Measurements from ENCODE around the gene CMTM5. TPM values are rescaled to one million over a fixed set of nuclear protein-coding genes. Genes with fewer than 3 reads are reported as not detected.
"Not testable (repeated sequence)": the region's sequence is repeated elsewhere in the genome, so short reads cannot be mapped to it uniquely, and the experiment has no call there.

CMTM5 gene
- total RNA-seq, 2 donors from 2014 or later = 0.40 to 1.4 TPM

- Mint-ChIP-seq H3K36me3 (ENCODE audit: low read depth) (no peaks in the 10 kb centered on the region), H3K4me3 (no peak overlapping the region), H3K9me3 (no peaks in the 10 kb centered on the region), H3K27me3 (ENCODE audit: insufficient read depth) (peaks cover 38% of the 10 kb centered on the region), H3K4me1 (no peaks in the 10 kb centered on the region), H3K27ac (no peak overlapping the region)
- peaks cover 5% of the 10 kb centered on the region for H3K27me3 ChIP-seq (ENCODE audit: control insufficient read depth, insufficient read depth, low read length, poor library complexity, severe bottlenecking)
- no peak for TF ChIP-seq CTCF (conservative IDR thresholded peaks at IDR 0.05)
- no peak for DNase-seq
- WGBS, 2 experiments (ENCODE audit: insufficient coverage in 1 of 2, insufficient read length in 1 of 2) = 78 to 88% methylated on average over 2 to 4 of the region's 4 CpGs
- H3K9me3 ChIP-seq (ENCODE audit: control insufficient read depth, low read length) = no peaks in the 10 kb centered on the region
- H3K4me1 ChIP-seq (ENCODE audit: control insufficient read depth, insufficient read depth, low read length) = no peaks in the 10 kb centered on the region
- H3K27ac ChIP-seq (ENCODE audit: low read depth, low read length) = no peak overlapping the region
- no peak overlapping the region for H3K9ac ChIP-seq (ENCODE audit: extremely low read depth, low read length, poor library complexity, severe bottlenecking)
- no peak overlapping the region for H3K4me3 ChIP-seq (ENCODE audit: low read length)
- H3K36me3 ChIP-seq (ENCODE audit: control insufficient read depth, insufficient read depth, low read length) = no peaks in the 10 kb centered on the region
Observed at GRCh38 chr14:23398348-23398747, 21.5 kb downstream of the CMTM5 start.

- Histone ChIP-seq H3K9me3 (ENCODE audit: control insufficient read depth, low read length) (no peaks in the 10 kb centered on the region), H3K4me3 (ENCODE audit: low read length) (no peak overlapping the region), H3K27ac (ENCODE audit: low read depth, low read length) (no peak overlapping the region), H3K27me3 (ENCODE audit: control insufficient read depth, insufficient read depth, low read length, poor library complexity, severe bottlenecking) (no peaks in the 10 kb centered on the region), H3K9ac (ENCODE audit: extremely low read depth, low read length, poor library complexity, severe bottlenecking) (no peak overlapping the region), H3K4me1 (ENCODE audit: control insufficient read depth, insufficient read depth, low read length) (no peaks in the 10 kb centered on the region), H3K36me3 (ENCODE audit: control insufficient read depth, insufficient read depth, low read length) (no peaks in the 10 kb centered on the region)
- Mint-ChIP-seq H3K27me3 (ENCODE audit: insufficient read depth) (peaks cover 44% of the 10 kb centered on the region), H3K4me1 (no peaks in the 10 kb centered on the region), H3K36me3 (ENCODE audit: low read depth) (no peaks in the 10 kb centered on the region), H3K4me3 (no peak overlapping the region), H3K9me3 (no peaks in the 10 kb centered on the region), H3K27ac (no peak overlapping the region)
- no peak for DNase-seq
- no peak for TF ChIP-seq CTCF (conservative IDR thresholded peaks at IDR 0.05)
- WGBS, 2 experiments (ENCODE audit: insufficient coverage in 1 of 2, insufficient read length in 1 of 2) = 94 to 96% methylated on average over 3 of the region's 3 CpGs
Observed at GRCh38 chr14:23399136-23399535, 22.3 kb downstream of the CMTM5 start.

- no peaks in the 10 kb centered on the region for H3K36me3 Mint-ChIP-seq (ENCODE audit: low read depth)
- Histone ChIP-seq H3K9ac (ENCODE audit: extremely low read depth, low read length, poor library complexity, severe bottlenecking) (no peak overlapping the region), H3K4me3 (ENCODE audit: low read length) (no peak overlapping the region), H3K36me3 (ENCODE audit: control insufficient read depth, insufficient read depth, low read length) (no peaks in the 10 kb centered on the region), H3K4me1 (ENCODE audit: control insufficient read depth, insufficient read depth, low read length) (no peaks in the 10 kb centered on the region), H3K27ac (ENCODE audit: low read depth, low read length) (no peak overlapping the region), H3K27me3 (ENCODE audit: control insufficient read depth, insufficient read depth, low read length, poor library complexity, severe bottlenecking) (no peaks in the 10 kb centered on the region), H3K9me3 (ENCODE audit: control insufficient read depth, low read length) (no peaks in the 10 kb centered on the region)
- WGBS, 2 experiments (ENCODE audit: insufficient coverage in 1 of 2, insufficient read length in 1 of 2) = 83 to 93% methylated on average over 3 to 6 of the region's 6 CpGs
- no peak for TF ChIP-seq CTCF (conservative IDR thresholded peaks at IDR 0.05)
- no peaks in the 10 kb centered on the region for H3K9me3 Mint-ChIP-seq
- H3K4me1 Mint-ChIP-seq = no peaks in the 10 kb centered on the region
- H3K4me3 Mint-ChIP-seq = no peak overlapping the region
- peaks cover 47% of the 10 kb centered on the region for H3K27me3 Mint-ChIP-seq (ENCODE audit: insufficient read depth)
- no peak overlapping the region for H3K27ac Mint-ChIP-seq
- no peak for DNase-seq
Observed at GRCh38 chr14:23399591-23399990, 22.7 kb downstream of the CMTM5 start.

- not testable (repeated sequence) for H3K4me3 Mint-ChIP-seq; H3K4me1 Mint-ChIP-seq; H3K27ac ChIP-seq (ENCODE audit: low read depth, low read length); H3K27me3 ChIP-seq (ENCODE audit: control insufficient read depth, insufficient read depth, low read length, poor library complexity, severe bottlenecking); H3K27ac Mint-ChIP-seq; H3K4me3 ChIP-seq (ENCODE audit: low read length); H3K9ac ChIP-seq (ENCODE audit: extremely low read depth, low read length, poor library complexity, severe bottlenecking); H3K36me3 Mint-ChIP-seq (ENCODE audit: low read depth); H3K9me3 ChIP-seq (ENCODE audit: control insufficient read depth, low read length); H3K36me3 ChIP-seq (ENCODE audit: control insufficient read depth, insufficient read depth, low read length); H3K9me3 Mint-ChIP-seq; DNase-seq; H3K4me1 ChIP-seq (ENCODE audit: control insufficient read depth, insufficient read depth, low read length)
- peaks cover 51% of the 10 kb centered on the region for H3K27me3 Mint-ChIP-seq (ENCODE audit: insufficient read depth)
- 86 to 94% methylated on average over 15 to 16 of the region's 16 CpGs for WGBS, 2 experiments (ENCODE audit: insufficient coverage in 1 of 2, insufficient read length in 1 of 2)
Observed at GRCh38 chr14:23400496-23401149, 23.8 kb downstream of the CMTM5 start.
